GM19240 (cell line): ENCODE results near the gene TRIM43B.
A peak's percentile ranks its signal among the peaks of the same experiment; 100 is the strongest.
"Not testable (repeated sequence)": the region's sequence is repeated elsewhere in the genome, so short reads cannot be mapped to it uniquely, and the experiment has no call there.

ENCODE experiments used
- DNase-seq: peaks from one replicate; pipeline ENCODE4 v3.0.0; 2011; ENCODE audit warnings: low spot score; ENCODE audit not compliant: insufficient read length

The TRIM43B gene

GRCh38 chr2:95484654-95485053, at the start of gene TRIM43B:
TSS of gene TRIM43B (minus strand) at chr2:95484754. CDS start at chr2:95482714, 2,040 bp downstream.
- not testable (repeated sequence) for DNase-seq

DNA sequence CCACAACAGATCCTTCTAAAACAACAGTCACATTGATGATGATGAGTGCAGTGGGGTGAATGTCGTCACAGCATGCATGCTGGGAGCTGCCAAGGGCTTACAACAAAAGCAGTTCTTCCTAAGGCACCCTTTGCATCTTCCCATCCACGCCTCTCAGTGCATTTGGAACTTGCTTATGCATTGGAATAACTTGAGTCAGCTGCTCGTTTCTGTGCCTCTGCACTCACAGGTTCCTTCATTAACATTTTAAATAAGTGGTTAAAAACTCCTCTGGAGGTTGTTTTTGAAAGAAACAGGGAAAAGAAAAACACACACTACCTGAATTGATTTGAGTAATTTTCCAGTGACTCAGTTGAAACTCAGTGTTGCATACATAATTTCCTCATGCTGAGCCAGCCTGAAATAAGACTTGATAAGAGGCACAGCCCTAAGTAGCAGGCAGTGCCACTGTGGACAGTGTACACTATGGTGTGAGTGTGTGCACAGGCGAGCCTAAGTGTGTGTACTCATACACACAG, 46.8 kb upstream of the TRIM43B start:
- DNase-seq: no peak

GRCh38 chr2:95530734-95531133, 46.2 kb upstream of the TRIM43B start:
- DNase-seq: peak; percentile 15

DNA sequence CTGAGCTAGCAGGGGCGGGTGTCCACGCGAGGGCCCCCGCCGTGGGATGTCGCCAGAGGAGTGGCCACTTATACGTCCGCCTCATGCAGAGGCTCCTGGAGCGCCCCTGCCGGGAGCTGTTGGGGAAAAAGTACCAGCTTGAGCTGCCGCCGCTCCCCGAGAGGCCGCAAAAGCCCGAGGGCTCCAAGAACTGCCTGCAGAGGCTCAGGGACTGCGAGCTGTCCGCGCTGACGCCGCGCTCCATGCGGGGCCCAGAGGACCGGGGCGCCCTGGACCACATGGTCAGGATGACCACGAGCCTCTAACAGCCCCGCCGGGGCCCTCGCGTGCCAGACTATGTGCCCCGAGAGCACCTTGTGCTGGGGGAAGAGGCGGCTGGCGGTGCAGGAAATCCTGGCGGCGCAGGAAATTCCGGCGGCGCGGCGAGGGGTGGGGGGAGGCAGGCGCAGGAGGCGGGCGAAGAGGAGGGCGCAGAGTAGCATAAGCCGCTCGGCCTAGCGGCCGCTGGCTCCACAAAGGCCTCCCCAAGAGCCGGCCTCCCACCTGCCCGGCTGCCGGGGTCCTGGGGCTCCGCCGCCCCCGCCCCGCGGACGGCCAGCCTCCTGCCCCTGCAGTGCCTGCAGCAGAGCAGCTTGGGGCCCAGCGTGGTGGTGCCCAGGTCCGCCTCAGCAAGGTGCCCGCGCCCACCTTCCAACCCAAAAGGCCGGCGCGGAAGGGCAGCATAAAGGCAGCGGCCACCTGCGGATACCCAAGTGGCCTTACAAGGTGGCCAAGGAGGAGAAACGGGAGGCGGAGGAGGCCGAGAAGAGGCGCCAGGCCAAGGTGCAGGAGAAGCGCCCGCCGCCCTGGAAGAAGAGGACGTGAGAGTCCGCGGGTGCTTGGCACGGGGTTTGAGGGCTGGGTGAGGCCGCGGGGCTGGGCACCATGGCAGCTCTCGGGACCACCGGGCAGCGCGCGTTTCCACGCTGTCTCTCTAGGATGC, 42.1 kb upstream of the TRIM43B start:
- DNase-seq: no peak

GRCh38 chr2:95525294-95526035, 40.9 kb upstream of the TRIM43B start:
- no peak for DNase-seq

DNA sequence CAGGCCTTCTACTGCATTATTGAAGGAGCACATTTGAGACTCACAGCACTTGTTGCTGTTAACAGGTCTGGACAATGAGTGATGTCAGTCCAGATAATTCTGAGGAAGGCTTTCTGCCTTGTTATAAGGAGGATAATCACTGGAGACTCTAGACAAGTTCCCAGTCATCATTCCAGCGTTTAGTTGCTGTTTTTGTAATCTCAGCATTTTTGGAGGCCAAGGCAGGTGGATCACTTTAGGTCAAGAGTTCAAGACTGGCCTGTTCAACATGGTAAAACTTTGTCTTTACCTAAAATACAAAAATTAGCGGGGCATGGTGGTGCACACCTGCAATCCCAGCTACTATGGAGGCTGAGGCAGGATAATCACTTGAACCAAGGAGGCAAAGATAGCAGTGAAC, 39.6 kb upstream of the TRIM43B start:
- no peak for DNase-seq

- DNase-seq: no peak
These were observed 30.2 kb upstream of the TRIM43B start for GRCh38 chr2:95514718-95515117.

DNA sequence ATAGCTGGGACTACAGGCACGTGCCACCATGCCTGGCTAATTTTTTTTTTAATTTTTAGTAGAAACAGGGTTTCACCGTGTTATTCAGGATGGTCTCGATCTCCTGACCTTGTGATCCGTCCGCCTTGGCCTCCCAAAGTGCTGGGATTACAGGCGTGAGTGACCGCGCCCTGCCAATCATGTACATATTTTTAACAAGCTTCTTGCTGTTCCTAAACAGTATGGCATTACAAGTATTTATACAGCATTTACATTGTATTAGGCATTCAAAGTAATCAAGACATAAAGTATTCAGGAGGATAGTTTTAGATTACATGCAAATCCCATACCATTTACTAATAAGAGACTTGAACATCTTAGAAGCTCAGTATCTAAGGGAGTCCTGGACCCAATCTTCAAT, 29.7 kb upstream of the TRIM43B start:
- not testable (repeated sequence) for DNase-seq

GRCh38 chr2:95509408-95509807, 24.9 kb upstream of the TRIM43B start:
- no peak for DNase-seq

GRCh38 chr2:95505222-95505621, 20.7 kb upstream of the TRIM43B start:
- no peak for DNase-seq

GRCh38 chr2:95500854-95501253, 16.3 kb upstream of the TRIM43B start:
- DNase-seq: no peak

DNA sequence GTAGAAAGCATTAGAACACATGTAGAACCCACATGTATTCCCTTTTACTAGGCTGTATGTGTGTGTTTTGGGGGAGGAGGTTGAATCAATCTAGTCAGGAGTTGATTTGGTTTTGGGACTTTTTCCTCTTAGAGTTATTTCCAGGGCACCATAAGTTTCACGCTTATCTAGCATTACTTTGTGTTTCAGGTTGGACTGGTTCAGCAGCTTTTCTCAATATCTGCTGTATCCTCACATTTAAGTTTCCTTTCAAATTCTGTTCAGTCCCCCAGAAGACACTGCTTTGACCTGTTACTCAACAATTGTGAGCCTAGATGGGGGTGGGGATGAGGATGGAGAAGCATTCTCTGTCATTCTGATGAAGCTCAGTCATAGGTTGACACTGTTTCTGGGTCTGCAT, 7.5 kb upstream of the TRIM43B start:
- not testable (repeated sequence) for DNase-seq

DNA sequence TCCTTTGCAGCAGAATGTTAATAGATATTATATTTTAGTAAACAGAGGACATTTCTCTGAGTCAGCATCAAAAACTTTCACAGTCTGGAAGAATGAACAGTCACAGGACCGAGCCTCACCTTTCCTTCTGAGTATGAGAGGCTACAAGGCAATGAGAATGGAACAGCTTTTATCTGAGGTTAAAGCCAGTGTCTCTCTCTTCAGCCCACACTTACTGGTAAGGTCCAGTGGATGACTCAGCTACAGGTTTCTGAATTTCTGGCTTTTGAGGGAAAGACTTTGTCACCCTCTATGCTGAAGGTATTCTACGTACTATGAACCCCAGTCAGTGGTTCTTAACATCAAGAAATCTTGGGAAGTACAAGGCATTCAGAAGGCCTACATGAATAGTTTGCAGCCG, 9.5 kb downstream of the TRIM43B start:
- DNase-seq: not testable (repeated sequence)

DNA sequence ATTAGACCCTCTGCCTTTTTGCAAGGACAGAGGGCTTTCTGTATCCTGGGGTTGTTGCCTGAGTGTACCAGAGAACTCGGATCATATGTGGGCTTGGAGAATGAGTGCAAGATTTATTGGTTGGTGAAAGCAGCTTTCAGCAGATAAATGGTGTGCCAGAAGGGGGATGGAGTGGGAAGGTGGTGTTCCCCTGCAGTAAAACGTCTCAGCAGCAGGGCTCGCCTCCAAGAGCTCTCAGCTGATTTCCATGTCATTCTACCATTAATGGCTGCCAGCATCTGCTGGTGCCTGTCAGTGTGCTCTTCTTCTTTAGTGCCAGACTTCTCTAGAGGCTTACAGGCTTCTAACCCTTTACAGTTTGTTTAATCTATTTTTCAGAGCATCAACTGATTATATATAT, 16.6 kb downstream of the TRIM43B start:
- not testable (repeated sequence) for DNase-seq

GRCh38 chr2:95466572-95466971, 18.0 kb downstream of the TRIM43B start:
- DNase-seq: not testable (repeated sequence)

DNA sequence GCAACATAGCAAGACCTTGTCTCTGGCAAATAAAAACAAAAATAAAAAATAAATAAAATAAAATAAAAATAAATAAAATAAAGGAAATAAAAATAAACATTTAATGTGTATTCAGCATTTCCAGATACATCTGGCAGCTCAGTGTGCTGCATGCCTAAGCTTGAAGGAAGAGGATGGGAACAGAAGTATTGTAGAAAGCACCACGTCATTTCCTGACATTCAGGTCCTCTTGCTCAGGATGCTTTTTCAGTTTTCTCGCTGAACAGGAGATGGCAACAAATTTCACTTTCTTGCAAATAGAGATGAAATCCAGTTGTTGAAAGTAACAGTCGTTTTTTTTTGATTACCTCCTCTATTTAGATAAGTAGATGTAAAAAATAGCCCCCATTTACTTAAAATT, 21.3 kb downstream of the TRIM43B start:
- not testable (repeated sequence) for DNase-seq

DNA sequence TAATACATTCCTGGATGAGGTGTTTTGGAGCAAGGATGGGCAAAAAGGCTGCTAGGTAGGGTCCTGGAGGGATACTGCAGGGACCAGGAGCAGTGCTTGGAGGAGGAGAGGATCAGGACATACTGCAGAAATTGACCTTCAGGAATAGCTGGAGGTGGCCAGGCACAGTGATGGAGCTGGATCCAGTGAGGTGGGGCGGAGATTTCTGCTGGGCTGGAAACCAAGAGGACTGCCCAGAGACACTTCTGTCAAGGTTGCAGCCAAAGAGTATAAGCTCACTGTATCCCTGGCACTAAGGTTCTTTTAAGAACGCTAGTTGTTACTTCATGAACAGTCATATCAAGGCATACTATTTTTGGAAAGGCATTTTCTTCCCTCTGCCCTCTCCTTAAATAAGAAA, 39.2 kb downstream of the TRIM43B start:
- DNase-seq: not testable (repeated sequence)

DNA sequence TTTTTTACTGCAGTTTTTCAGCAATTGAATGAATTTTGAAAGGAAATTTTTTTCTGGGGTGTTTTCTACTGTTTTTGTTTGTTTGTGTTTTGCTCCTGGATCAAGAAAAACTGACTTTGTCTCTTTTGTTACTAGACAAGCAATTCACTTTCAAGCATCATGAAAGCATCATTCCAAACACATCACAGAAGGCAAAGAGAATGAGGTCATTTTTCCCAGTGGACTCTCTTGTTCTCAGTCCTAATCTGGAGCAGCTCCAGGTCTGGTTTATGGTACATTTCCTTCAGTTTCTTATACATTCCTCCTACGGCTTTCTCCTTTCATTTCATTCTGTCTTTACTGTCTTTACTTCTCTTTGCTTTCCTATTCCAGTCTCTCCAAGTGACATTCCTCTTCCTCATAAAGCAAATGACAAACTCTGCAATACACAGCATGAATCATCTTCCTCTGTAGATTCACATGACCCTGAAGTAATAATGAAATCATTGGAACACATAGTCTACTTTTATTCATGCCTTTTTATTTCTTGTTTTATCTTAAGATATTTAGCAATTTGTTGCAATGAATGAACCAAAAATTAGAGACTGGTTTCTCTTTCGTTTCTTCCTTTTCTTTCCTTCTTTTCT, 42.0 kb downstream of the TRIM43B start:
- not testable (repeated sequence) for DNase-seq

GRCh38 chr2:95435872-95436209, 48.7 kb downstream of the TRIM43B start:
- not testable (repeated sequence) for DNase-seq

- DNase-seq: not testable (repeated sequence)
These were observed 49.2 kb downstream of the TRIM43B start for GRCh38 chr2:95435162-95435871.

- not testable (repeated sequence) for DNase-seq
These were observed 50.0 kb downstream of the TRIM43B start for GRCh38 chr2:95434507-95435076.
